Activated naive CD4-positive, alpha-beta T cell treated with anti-CD3 and anti-CD28 coated beads, Interleukin-2, amount 50 U/mL, for 16 hours (primary cell): ENCODE measurements around the gene EPHX1.
"Not testable (repeated sequence)": the region's sequence is repeated elsewhere in the genome, so short reads cannot be mapped to it uniquely, and the experiment has no call there.

Experiments
- DNase-seq: peaks from one replicate; pipeline ENCODE4 v3.0.0-alpha.2; 2020

EPHX1 gene

DNA sequence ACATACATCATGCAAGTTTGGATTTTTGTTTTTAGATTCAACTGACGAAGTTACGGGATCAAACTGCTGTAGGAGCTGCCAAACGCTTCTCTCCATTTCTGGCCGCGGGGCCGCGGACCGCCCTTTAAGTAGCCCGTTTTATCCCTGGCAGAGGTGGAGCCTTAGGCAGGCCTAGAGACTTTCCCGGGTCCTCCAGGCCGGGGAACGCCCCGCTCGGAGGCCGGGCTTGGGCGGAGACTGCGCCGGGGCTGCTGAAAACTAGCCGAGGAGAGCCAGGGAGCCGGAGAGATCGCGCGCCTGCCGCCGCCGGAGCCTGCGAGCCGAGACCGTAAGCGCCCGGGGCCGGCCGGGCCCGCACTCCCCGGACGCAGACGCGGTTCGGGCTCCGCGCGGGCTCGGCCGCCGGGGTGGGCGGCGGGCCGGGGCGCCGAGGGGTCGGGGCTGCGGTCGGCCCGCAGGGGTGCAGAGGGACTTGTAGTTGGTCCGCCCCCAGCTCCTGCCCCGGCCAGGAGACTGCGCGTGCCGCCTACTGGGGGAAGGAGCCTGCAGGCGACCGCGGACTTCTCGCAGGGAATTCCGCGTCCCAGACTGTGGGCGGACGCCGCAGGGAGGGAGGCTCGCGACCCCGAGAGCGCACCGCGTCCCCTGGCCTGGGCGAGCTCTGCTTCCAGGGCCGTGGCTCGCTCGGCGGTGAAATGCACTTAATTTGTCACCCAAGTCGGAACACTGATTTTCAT, at the start of gene EPHX1:
Gene EPHX1 (plus strand): TSS at position 283 of the 737 bp plus-strand sequence. CDS start 18,606 bp downstream, outside the sequence.
- DNase-seq = peak; percentile 67

DNA sequence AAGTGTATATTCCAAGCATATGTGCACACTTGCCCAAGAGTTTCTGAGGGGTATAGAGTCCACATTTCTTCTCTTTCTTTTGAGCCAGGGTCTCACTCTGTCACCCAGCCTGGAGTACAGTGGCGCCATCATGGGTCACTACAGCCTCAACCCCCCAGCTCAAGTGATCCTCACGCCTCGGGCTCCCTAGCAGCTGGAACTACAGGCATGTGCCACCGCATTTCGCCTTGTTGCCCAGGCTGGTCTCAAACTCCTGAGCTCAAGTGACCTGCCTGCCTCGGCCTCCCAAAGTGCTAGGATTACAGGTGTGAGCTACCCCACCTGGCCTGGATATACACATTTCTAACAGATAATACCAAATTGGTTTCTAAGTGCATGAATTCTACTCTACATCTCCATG, 49.4 kb upstream of the EPHX1 start:
- DNase-seq = no peak

DNA sequence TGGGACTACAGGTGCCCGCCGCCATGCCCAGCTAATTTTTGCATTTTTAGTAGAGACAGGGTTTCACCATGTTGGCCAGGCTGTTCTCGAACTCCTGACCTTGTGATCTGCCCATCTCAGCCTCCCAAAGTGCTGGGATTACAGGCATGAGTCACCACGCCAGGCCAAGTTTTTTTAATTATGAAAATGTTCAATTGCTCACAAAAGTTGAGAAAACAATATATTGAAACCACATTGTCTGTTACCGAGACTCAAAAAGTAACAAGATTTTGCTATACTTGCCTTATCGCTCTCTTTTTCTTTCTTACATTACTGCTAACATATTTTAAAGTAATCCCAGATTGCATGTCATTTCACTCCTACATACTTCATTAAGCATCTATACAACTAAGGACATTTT, 48.5 kb upstream of the EPHX1 start:
- not testable (repeated sequence) for DNase-seq

DNA sequence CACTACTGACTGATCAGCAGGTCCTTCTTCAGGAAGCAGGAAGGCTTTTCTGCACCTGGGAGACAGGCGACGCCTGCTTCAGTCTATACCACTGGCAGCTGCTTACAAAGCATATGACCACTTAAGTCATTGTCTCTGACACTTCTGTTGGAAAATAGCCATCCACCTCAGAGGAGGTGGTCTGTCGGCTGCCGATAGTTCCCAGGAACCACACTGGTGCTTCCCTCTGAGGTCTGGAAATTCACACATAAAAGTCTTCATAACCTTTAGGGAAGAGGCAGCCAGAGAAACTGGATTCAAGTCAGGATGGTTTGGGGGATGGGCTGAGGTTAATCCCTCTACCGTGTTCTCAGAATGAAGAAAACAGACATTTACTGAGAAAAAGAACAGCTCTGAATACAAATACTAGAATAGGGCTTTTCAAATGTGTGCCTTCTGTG, 47.9 kb upstream of the EPHX1 start:
- no peak for DNase-seq

DNA sequence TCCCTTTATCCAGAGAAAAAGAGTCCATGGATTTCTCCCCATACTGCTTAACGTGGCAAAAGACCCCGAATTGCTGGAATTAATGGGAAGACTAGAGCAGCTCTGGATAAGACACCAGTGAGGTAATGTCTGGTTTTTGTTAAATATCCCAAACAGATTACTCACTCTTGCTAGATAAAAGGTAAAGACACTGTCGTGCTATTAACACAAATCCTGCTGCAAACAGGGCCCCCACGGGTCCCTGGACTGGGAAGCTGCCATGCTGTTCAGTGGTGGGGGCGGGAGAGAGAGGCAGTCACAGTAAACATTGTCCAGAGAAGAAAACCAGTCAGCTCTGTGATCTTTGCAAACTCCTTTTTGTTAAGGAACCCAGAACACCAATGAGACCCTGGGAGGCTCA, 47.5 kb upstream of the EPHX1 start:
- no peak for DNase-seq

DNA sequence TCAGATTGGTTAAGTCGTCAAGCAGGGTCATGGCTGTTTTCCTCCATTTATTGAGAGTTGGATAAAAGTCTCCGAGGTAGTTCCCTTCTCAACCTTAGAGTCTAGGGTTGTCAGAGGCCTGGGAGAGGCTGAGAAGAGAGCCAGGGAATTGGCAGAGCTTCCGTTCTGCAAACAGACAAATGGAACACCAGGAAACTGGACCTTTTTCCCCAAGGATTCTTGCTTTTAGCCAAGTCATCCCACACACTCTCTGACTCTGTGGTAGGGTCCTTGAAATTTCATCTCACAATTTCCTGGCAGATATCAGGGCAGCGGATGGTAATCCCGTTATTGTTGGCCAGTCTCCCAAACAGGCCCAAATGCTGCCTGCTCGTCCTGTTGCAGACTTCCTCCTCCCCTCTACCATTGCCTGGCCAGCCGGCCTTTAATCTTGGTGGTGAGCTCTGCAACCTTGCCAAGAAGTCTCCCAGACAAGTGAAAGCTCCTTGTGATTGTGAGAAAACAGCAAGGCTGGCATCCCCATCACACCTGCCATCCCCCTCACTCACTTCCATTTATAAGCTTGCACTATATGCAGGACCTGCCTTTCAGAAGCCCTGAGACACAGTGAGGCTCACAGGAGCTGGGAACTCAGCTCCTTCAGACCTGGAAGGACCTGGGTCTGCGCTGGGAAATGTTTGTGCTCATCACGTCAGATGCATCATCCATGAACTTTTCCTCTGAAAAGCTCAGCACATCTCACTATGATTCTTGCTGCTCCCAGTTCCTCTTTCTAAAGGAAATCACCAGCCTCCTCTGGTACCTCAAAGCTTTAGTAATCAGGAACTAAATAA, 46.0 kb upstream of the EPHX1 start:
- no peak for DNase-seq

DNA sequence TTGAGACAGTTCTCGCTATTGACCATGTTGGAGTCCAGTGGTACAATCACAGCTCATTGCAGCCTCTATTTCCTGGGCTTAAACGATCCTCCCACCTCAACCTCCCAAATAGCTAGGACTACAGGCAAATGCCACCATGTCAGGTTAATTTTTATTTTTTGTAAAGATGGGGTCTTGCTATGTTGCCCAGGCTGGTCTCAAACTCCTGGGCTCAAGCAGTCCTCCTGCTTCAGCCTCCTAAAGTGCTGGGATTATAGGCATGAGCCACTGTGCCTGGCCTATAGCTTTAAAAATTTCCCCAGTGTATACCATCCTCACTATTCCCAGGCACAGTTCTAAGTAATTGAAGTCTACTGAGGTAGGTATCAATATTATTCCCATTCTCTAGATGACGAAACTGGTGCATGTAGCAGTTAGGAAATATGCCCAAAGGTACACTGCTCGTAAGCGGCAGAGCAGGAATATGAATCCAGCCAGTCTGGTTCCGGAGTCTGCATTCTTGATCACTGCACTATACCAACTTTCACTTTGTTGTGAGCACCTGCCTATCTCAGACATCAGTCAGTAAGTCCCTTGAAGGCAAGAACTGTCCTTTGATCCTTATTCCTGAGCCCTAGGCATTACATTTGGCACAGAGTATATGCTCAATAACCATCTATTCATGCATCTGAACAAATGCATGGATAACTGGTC, 43.8 kb upstream of the EPHX1 start:
- DNase-seq = no peak

DNA sequence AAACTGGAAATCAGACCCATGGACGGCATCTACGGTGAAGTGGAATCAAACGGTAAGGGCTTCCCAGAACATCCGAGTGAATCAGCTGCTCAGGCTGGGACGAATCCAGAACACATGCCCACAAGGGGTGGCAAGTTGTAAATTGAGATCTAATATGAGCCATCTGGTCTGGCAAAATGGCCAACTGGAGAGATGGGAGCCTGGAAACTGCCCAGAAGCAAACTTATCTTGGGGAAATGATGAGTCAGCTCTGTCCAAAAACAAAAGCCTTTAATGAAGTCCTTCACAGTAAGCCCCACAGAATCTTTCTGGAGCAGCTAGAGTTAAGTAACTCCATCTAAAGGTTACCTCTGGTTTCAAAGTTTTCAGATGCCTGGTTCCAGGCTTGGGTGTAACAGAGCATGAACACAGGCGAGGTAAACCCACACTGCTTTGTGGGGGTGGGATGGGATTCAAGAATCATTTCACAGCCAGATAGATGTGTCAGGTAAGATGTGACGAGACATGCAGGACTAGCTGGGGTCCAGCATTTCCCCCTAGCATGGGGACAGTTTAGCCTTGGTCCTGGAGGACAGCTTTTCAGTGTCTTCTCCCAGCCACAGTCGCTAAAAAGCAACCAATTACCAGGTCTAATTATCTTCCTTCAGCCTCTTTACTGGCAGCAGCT, 42.8 kb upstream of the EPHX1 start:
- DNase-seq = no peak

DNA sequence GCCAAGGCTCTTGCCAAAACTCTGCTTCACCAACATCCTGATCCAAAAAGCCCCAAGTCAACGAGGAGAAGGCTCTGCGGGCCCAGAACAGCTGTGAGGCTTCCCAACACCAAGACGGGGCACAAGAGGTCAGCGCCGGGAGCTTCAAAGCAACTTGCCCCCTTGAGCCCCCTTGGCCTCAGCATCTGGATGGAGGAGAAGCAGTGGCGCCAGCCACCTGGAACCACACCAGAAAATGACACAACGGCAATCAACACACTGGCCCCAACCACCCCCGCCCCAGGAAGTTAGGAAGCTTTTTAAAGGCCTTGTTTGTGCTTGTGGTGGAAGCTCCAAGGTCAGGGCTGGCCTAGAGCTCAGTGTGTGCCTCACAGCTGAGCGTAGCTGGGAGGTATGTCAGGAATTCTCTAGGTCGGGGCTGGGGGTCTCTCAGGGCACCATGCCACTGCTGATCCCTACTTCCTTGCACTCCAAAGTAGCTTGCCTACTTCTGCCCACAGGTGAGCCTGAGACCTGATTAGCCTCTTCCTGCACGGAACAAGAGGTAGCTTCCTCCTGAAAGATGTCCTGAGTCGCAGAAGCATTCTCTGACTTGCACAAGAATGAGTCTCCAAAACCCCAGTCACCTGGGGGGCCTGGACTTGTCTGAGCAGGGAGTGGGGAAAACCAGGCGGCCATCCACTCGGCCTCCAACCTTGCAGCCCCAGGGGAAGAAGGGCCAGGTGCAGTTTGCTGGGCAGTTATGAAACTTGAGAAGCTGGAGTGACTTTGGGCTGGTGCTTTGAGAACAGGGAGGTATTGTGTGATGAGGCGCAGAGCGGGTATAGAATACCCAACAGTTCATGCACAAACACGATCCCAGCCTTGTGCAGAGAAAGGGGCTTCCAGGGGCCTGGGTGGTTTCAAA, 42.0 kb upstream of the EPHX1 start:
- DNase-seq = no peak

DNA sequence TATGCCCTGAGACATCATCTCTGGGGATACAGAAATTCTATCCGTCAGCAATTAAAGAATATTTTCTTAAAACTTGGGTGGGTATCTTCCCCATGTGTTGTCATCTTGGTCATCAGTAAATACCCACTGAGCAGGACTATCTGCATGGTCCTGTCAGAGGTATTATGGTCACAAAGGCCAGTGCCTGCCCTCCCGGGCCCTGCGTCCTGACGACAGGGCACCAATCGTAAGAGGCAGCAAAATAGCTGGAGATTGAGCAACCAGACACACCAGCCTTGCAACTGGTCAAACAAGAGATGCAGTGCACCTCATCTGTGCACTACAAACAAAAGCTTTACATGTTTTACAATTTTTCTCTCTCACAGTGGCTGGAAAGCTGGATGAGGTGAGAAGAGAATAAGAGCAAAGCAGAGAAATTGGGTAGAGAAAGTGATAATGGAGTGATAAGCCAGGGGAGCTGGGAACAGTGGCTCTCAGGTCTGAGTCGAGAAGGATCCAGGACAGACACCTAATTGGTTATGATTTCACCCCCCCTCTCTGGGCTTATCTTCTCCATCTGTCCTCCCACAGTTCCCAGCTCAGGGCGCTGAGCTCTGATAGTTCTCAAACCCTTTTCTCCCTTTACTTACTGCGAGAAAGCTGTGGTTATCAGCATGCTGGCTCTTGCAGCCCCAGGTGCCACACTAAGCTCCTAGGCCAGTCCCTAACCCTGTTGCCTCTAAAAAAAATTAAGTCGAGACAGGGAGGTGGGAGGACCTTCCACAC, 41.1 kb upstream of the EPHX1 start:
- no peak for DNase-seq

DNA sequence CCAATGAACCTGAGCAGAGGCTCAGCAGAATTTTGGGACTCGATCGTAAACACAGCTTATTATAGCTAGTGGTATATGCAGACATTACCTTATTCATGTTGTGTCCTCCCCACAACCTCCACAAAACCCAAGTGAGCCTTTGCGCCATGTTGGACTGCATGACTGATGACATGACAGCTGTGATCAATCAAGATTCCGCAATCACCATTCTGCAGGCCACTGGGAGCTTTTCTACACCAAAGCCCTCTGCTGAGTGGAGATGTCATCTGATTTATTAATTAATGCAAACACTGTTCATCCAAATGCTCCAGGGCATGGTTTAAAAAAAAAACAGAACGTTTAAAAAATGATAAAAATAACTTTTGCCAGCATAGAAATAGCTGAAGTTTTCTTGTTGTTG, 40.2 kb upstream of the EPHX1 start:
- no peak for DNase-seq

DNA sequence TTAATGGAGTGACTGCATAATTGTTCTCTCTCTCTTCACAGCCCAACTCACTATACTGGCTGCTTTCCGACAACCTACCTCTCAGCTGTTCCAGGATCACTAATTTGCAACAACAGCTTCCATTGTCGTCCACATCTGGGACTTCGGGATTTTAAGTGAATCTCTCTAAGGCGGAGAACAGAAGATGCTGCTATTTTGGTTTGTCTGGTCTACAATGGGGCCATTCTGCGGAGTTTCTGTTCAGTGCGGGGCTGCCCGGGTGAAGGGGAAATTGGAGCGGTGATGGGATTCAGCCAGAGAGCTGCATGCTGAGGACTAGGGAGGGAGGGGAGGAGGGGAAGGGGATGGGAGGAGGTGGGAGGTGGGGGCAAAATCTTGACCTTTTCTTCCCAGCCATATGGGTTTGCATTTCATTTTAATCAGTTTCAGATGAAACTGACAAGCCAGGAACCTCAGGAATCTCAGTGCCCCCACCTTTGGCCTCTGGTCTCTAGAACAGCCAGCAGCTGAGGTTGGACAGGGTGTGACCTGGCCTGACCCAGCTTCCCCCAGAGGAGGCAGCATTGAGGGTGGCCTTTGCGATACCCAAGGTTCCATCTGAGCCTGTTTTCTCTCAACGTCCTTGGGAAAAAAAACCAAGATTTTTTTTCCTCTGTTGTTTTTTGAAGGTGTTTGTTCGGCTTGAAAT, 39.2 kb upstream of the EPHX1 start:
- DNase-seq = no peak

DNA sequence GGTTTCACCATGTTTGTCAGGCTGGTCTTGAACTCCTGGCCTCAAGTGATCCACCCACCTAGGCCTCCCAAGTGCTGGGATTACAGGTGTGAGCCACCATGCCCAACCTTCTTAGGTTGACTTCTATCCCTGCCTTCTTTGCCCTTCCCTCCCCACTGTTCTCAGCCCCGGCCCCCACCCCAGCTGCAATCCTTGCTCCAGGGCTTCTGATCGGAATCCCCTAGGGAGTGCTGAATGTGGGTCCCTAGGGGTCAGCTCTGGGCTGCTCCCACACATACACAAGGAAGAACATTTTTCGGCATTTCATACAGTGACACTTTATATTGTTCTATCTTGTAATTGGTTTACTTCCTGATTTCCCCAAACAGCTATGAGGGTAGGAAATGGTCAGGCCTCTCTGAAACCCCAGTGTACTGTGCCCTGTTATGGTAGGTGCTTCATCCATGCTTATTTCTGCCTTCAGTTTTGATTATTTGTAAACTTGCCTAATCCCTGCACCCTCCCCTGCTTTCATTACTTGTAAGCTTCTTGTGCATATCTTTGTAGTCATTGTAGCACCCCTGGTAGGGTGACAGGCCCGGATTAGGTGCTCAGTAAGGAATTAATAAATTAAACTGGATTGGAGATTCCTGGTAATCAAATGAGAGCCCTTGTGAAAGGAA, 38.1 kb upstream of the EPHX1 start:
- no peak for DNase-seq

DNA sequence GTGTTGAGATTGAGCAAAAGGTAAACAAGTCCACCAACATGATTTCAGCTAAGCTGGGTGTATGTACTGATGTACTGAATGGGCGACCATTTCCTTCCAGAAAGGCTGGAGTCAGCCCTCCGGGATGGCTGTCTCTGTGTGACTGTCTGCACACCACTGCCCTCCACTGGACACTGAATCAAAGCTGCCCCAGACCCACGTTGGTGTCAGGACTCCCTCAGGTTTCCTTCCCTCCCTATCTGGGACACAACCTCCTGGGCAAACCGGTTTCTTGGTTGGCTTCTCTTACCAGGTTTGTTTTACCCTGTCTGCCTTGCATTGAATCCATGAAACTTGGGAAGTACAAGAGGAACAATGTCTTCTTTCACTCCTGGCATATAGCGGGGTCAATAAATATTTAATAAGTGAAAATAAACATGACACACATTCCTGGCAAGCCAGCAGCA, 37.6 kb upstream of the EPHX1 start:
- DNase-seq = no peak

DNA sequence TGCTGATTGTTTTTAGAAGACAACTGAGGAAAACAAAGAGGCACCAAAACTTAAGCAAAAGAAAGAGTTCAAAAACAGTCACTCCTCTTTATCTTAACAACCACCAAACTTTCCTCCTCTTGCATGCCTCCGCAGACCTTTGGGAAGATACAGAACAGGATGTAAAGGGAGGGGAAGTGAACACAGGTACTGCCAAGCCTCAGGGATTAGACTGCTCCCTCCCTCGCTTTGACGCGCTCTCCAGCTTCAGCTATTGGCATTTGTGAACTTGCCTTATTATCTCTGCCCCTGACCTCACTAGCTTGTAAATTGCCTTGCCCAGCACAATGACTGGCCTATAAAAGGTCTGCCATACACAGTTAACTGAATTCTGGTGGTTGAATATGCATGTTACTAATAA, 37.1 kb upstream of the EPHX1 start:
- no peak for DNase-seq

DNA sequence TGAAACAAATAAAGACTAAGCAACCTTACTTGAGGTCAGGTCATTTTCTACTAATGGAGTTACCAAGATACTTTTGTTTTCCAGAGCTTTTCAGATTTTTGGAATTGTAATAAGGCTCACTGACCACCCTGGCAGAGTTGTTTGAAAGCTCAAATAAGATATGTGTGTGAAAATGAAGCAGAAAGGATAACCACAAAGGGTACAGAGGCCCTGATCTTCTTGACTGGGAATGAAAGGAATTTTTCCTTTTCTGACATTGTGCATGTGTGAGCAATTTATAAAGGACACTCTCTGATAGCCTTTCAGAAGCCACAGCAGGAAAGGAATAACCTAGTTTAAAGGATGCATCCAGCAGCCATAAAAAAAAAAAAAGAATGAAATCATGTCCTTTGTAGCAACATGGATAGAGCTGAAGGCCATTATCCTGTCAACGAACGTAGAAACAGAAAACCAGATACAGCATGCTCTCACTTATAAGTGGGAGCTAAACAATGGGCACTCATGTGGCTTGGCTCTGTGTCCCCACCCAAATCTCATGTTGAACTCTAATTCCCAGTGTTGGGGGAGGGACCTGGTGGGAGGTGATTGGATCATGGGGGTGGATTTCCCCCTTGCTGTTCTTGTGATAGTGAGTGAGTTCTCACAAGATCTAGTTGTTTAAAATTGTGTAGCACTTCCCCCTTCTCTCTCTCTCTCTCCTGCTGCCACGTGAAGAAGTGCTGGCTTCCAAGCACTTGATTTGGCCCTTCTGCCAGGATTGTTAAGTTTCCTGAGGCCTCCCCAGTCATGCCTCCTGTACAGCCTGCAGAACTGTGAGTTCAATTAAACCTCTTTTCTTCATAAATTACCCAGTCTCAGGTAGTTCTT, 35.4 kb upstream of the EPHX1 start:
- no peak for DNase-seq

DNA sequence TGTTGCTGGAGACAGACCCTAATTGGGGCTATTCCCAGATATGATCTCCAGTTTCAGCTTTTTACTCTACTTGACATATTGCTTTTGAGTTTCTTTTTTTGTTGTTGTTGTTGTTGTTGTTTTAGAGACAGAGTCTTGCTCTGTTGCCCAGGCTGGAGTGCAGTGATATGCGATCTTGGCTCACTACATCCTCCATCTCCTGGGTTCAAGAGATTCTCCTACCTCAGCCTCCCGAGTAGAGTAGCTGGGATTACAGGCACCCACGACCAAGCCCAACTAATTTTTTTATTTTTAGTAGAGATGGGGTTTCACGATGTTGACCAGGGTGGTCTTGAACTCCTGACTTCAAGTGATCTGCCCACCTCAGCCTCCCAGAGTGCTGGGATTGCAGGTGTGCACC, 33.6 kb upstream of the EPHX1 start:
- DNase-seq = no peak

DNA sequence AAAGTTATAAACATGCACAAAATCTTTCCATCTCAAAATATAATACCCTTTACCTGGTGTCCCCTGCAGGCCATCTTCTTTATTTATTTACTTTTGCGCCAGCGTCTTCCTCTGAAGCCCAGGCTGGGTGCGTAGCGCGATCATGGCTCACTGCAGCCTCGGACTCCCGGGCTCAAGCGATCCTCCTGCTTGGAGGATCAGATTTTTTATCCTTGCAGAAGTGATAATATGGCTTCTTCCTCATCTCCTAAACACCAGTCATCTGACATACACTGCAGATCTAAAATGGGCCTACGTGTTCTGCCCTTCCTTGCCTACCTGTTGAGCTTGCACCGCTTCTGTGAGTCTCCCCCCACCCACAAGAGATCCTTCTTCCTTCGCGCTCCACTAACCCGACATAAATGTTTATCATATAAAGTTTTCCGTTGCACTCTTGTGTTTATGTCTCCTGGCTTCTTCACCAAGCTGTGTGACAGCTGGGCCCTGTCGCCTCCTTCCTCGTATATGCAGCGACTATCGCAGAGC, 32.8 kb upstream of the EPHX1 start:
- DNase-seq = no peak
